Medulla oblongata (tissue), 1 donor: ENCODE results near the gene HBEGF.
A peak's percentile ranks its signal among the peaks of the same experiment; 100 is the strongest.

Experiments used
- DNase-seq: peaks from one replicate; pipeline ENCODE4 v3.0.0-alpha.2; 2015; ENCODE audit errors: extremely low spot score

HBEGF gene

GRCh38 chr5:140346348-140347221, at the start of gene HBEGF:
HBEGF (minus strand) TSS chr5:140346603; CDS start chr5:140346328, 275 bp downstream.
- DNase-seq, result peak; percentile 88

GRCh38 chr5:140393738-140394137, 47.3 kb upstream of the HBEGF start:
- no peak for DNase-seq

GRCh38 chr5:140391732-140392131, 45.3 kb upstream of the HBEGF start:
- no peak for DNase-seq

GRCh38 chr5:140391312-140391711, 44.9 kb upstream of the HBEGF start:
- no peak for DNase-seq

- no peak for DNase-seq
These were observed 41.6 kb upstream of the HBEGF start for GRCh38 chr5:140388052-140388451.

GRCh38 chr5:140383300-140383699, 36.9 kb upstream of the HBEGF start:
- DNase-seq, result no peak

GRCh38 chr5:140382866-140383265, 36.5 kb upstream of the HBEGF start:
- no peak for DNase-seq

- DNase-seq, result no peak
These were observed 35.6 kb upstream of the HBEGF start for GRCh38 chr5:140381972-140382371.

- no peak for DNase-seq
These were observed 34.9 kb upstream of the HBEGF start for GRCh38 chr5:140381351-140381750.

GRCh38 chr5:140372971-140373487, 26.6 kb upstream of the HBEGF start:
- DNase-seq, result peak; percentile 79

- no peak for DNase-seq
These were observed 25.2 kb upstream of the HBEGF start for GRCh38 chr5:140371356-140372151.

GRCh38 chr5:140367256-140368013, 21.0 kb upstream of the HBEGF start:
- DNase-seq, result no peak

GRCh38 chr5:140366589-140367255, 20.3 kb upstream of the HBEGF start:
- no peak for DNase-seq

GRCh38 chr5:140365941-140366340, 19.5 kb upstream of the HBEGF start:
- no peak for DNase-seq

GRCh38 chr5:140365282-140365681, 18.9 kb upstream of the HBEGF start:
- no peak for DNase-seq

GRCh38 chr5:140364472-140364765, 18.0 kb upstream of the HBEGF start:
- DNase-seq, result no peak

GRCh38 chr5:140363631-140364471, 17.4 kb upstream of the HBEGF start:
- DNase-seq, result no peak

- DNase-seq, result peak; percentile 66
These were observed 16.6 kb upstream of the HBEGF start for GRCh38 chr5:140362875-140363630.

GRCh38 chr5:140362311-140362710, 15.9 kb upstream of the HBEGF start:
- no peak for DNase-seq

- no peak for DNase-seq
These were observed 15.5 kb upstream of the HBEGF start for GRCh38 chr5:140361901-140362300.
